ENCODE data around the gene OR6T1.

The OR6T1 gene

GRCh38 chr11:123943738-123944137 is at the start of gene OR6T1:
TSS of gene OR6T1 (minus strand) at chr11:123943838. CDS start at chr11:123943838, 0 bp downstream.
- Histone ChIP-seq H3K9ac (ENCODE audit: low read depth, low read length) (no peak within 1 kb of the TSS), H3K4me1 (ENCODE audit: insufficient read depth, low read length) (no peaks in the 10 kb centered on the region), H3K36me3 (ENCODE audit: insufficient read depth, low read length) (no peaks in the 10 kb centered on the region), H3K9me3 (ENCODE audit: control insufficient read depth, insufficient read depth, low read length) (no peaks in the 10 kb centered on the region)

GRCh38 chr11:123979311-123979710 is 35.7 kb upstream of the OR6T1 start:
- H3K9ac ChIP-seq (ENCODE audit: low read depth, low read length), result no peak overlapping the region
- H3K9me3 ChIP-seq (ENCODE audit: control insufficient read depth, insufficient read depth, low read length), result no peaks in the 10 kb centered on the region
- H3K36me3 ChIP-seq (ENCODE audit: insufficient read depth, low read length), result no peaks in the 10 kb centered on the region
- no peaks in the 10 kb centered on the region for H3K4me1 ChIP-seq (ENCODE audit: insufficient read depth, low read length)

- Histone ChIP-seq H3K9ac (ENCODE audit: low read depth, low read length) (no peak within 1 kb of the TSS), H3K4me1 (ENCODE audit: insufficient read depth, low read length) (no peaks in the 10 kb centered on the region), H3K36me3 (ENCODE audit: insufficient read depth, low read length) (no peaks in the 10 kb centered on the region), H3K9me3 (ENCODE audit: control insufficient read depth, insufficient read depth, low read length) (no peaks in the 10 kb centered on the region)
Observed at GRCh38 chr11:123977731-123978347, 34.2 kb upstream of the OR6T1 start, which contains the start of gene OR10S1. TSS of gene OR10S1 (minus strand) at chr11:123977781. CDS start at chr11:123977664, 117 bp downstream.

DNA sequence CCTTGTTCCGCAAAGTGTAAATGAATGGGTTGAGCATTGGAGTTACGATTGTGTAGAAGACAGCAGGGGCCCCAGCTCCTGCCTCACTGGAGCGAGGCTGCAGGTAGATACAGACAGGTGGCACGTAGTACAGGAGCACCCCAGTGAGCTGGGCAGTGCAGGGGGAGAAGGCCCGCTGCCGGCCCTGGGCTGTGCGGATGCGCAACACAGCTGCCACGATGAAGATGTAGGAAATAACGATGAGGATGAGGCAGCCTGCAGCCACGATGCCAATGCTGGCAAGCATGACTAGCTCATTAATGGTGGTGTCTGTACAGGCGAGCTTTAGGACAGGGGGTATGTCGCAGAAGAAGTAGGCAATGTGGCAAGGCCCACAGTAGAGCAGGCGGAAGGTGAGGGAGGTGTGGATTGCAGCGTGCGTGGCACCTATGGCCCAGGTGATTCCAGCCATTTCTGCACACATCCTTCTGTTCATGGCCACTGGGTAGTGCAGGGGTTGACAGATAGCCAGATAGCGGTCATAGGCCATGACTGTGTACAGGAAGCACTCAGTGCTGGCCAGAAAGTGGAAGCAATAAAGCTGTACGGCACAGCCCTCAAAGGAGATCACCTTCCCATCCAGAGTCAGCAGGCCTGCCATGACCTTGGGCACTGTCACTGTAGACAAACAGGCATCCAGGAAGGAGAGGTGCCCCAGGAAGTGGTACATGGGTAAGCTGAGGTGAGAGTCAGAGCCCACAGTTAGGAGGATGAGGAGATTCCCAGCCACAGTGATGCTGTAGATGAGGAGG is 33.3 kb upstream of the OR6T1 start:
- Histone ChIP-seq H3K36me3 (ENCODE audit: insufficient read depth, low read length) (no peaks in the 10 kb centered on the region), H3K9me3 (ENCODE audit: control insufficient read depth, insufficient read depth, low read length) (no peaks in the 10 kb centered on the region)

GRCh38 chr11:123973816-123974215 is 30.2 kb upstream of the OR6T1 start:
- Histone ChIP-seq H3K4me1 (ENCODE audit: insufficient read depth, low read length) (no peaks in the 10 kb centered on the region), H3K9me3 (ENCODE audit: control insufficient read depth, insufficient read depth, low read length) (no peaks in the 10 kb centered on the region), H3K36me3 (ENCODE audit: insufficient read depth, low read length) (no peaks in the 10 kb centered on the region), H3K9ac (ENCODE audit: low read depth, low read length) (no peak overlapping the region)

More for the DNA sequence above, 33.3 kb upstream of the OR6T1 start:
- Histone ChIP-seq H3K9ac (ENCODE audit: low read depth, low read length) (no peak overlapping the region), H3K4me1 (ENCODE audit: insufficient read depth, low read length) (no peaks in the 10 kb centered on the region)

GRCh38 chr11:123956752-123957151 is 13.1 kb upstream of the OR6T1 start:
- H3K9ac ChIP-seq (ENCODE audit: low read depth, low read length), result no peak overlapping the region
- no peaks in the 10 kb centered on the region for H3K36me3 ChIP-seq (ENCODE audit: insufficient read depth, low read length)
- H3K4me1 ChIP-seq (ENCODE audit: insufficient read depth, low read length), result no peaks in the 10 kb centered on the region
- no peaks in the 10 kb centered on the region for H3K9me3 ChIP-seq (ENCODE audit: control insufficient read depth, insufficient read depth, low read length)

DNA sequence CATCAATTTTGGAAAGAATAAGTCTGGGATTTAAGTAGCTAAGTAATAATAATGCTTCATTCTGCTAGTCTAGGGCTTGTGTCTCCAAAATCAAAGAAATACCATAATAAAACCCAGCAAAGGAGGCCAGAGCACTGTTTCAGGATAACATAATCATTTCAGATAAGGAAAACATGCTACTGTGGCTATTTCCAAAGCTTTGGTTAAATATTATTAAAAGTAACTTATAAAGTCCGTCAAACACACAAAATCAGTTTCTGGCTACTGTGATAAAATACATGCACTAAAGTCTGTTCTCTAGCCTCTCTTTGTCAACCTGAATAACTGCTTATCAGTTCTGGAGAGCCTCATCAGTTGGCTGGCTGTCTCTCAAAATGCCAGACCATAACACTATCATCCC is 1.5 kb upstream of the OR6T1 start:
- H3K36me3 ChIP-seq (ENCODE audit: insufficient read depth, low read length), result no peaks in the 10 kb centered on the region
- H3K9ac ChIP-seq (ENCODE audit: low read depth, low read length), result no peak overlapping the region
- no peaks in the 10 kb centered on the region for H3K9me3 ChIP-seq (ENCODE audit: control insufficient read depth, insufficient read depth, low read length)
- H3K4me1 ChIP-seq (ENCODE audit: insufficient read depth, low read length), result no peaks in the 10 kb centered on the region

DNA sequence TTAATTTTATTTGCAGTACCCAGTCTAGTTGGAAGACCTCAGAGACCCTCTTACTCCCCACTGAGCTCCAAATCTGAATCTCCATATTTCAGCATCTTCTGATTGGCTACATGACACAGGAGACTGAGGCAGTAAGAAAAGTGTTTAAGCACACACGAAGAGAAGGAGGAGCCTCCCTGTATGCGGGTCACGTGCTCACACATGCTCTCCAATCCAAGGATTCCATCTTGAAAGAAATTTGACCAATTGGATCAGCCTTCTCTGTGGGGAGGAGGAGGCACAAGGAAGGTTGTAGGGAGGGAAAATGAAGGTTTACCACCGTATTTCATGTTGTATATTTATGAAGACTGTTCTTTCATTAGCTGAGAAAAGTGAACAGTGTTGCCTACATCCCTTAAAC is 1.2 kb downstream of the OR6T1 start:
- Histone ChIP-seq H3K9ac (ENCODE audit: low read depth, low read length) (no peak overlapping the region), H3K4me1 (ENCODE audit: insufficient read depth, low read length) (no peaks in the 10 kb centered on the region), H3K9me3 (ENCODE audit: control insufficient read depth, insufficient read depth, low read length) (no peaks in the 10 kb centered on the region), H3K36me3 (ENCODE audit: insufficient read depth, low read length) (no peaks in the 10 kb centered on the region)

DNA sequence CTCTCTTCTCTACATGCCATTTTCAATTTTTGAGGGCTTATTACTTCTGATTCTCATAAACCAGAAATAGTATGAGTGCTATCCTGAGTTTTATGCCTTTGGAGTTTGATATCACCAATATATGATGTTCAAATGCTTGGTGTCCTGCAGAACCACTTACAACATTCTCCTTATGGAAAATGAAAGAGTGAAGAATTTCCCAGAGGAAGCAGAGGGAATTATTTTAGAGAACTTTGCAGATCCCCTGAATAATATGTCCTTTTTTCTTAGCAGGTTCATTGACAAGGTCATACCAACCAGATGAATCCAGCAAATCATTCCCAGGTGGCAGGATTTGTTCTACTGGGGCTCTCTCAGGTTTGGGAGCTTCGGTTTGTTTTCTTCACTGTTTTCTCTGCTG is 4.3 kb downstream of the OR6T1 start, which contains the start of gene OR4D5:
TSS of gene OR4D5 (plus strand) at position 301 of the 400 bp plus-strand sequence. CDS start at position 301, 0 bp downstream.
- H3K9me3 ChIP-seq (ENCODE audit: control insufficient read depth, insufficient read depth, low read length), result no peaks in the 10 kb centered on the region
- H3K4me1 ChIP-seq (ENCODE audit: insufficient read depth, low read length), result no peaks in the 10 kb centered on the region
- H3K9ac ChIP-seq (ENCODE audit: low read depth, low read length), result no peak within 1 kb of the TSS
- no peaks in the 10 kb centered on the region for H3K36me3 ChIP-seq (ENCODE audit: insufficient read depth, low read length)

- Histone ChIP-seq H3K36me3 (ENCODE audit: insufficient read depth, low read length) (no peaks in the 10 kb centered on the region), H3K4me1 (ENCODE audit: insufficient read depth, low read length) (no peaks in the 10 kb centered on the region), H3K9me3 (ENCODE audit: control insufficient read depth, insufficient read depth, low read length) (no peaks in the 10 kb centered on the region), H3K9ac (ENCODE audit: low read depth, low read length) (no peak overlapping the region)
Observed at GRCh38 chr11:123924027-123924426, 19.6 kb downstream of the OR6T1 start.

GRCh38 chr11:123920943-123921342 is 22.7 kb downstream of the OR6T1 start:
- H3K36me3 ChIP-seq (ENCODE audit: insufficient read depth, low read length), result no peaks in the 10 kb centered on the region
- H3K9me3 ChIP-seq (ENCODE audit: control insufficient read depth, insufficient read depth, low read length), result no peaks in the 10 kb centered on the region
- no peaks in the 10 kb centered on the region for H3K4me1 ChIP-seq (ENCODE audit: insufficient read depth, low read length)
- no peak overlapping the region for H3K9ac ChIP-seq (ENCODE audit: low read depth, low read length)

DNA sequence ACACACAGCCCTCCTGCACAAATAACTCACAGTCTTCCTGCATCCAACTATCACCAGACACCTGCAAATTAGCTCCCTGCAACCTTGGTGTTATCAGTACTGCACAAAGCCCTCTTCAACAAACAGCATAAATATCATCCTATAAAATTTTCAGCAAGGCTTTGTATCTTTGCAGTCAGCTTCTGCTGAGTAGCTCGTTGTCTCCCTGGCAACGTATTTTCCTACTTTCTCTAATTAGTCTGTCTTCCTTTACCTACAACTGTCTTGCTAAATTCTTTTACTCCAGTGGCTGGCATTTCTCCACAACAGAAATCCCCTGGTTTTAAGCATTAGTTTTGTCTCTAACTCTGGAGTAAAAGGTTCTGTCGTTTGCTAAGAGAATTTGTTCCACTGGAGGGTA is 37.8 kb downstream of the OR6T1 start:
- H3K9me3 ChIP-seq (ENCODE audit: control insufficient read depth, insufficient read depth, low read length), result no peaks in the 10 kb centered on the region
- H3K9ac ChIP-seq (ENCODE audit: low read depth, low read length), result no peak overlapping the region
- peaks cover 3% of the 10 kb centered on the region; the same call in 1 of the 2 replicates for H3K4me1 ChIP-seq (ENCODE audit: insufficient read depth, low read length)
- H3K36me3 ChIP-seq (ENCODE audit: insufficient read depth, low read length), result no peaks in the 10 kb centered on the region

DNA sequence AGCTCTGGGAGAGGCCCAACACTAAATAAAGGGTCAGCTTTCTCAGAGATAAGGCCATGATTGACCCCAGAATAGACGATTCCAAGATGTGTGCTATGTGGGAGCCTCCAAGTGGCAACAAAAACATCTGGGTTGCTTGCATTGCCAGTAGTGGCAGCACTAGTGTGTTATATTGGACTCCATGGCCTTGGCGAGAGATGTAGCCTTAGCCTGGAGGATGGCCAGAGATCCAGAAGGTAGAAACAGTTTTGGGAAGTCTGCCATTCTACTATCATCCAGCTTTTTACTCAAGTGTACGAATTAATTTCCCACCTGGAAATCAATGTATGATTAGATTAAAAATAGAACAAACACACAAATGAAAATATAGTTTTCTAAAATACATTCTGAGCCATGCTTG is 38.7 kb downstream of the OR6T1 start:
- Histone ChIP-seq H3K4me1 (ENCODE audit: insufficient read depth, low read length) (peaks cover 3% of the 10 kb centered on the region; the same call in 1 of the 2 replicates), H3K9me3 (ENCODE audit: control insufficient read depth, insufficient read depth, low read length) (no peaks in the 10 kb centered on the region), H3K36me3 (ENCODE audit: insufficient read depth, low read length) (no peaks in the 10 kb centered on the region), H3K9ac (ENCODE audit: low read depth, low read length) (no peak overlapping the region)

DNA sequence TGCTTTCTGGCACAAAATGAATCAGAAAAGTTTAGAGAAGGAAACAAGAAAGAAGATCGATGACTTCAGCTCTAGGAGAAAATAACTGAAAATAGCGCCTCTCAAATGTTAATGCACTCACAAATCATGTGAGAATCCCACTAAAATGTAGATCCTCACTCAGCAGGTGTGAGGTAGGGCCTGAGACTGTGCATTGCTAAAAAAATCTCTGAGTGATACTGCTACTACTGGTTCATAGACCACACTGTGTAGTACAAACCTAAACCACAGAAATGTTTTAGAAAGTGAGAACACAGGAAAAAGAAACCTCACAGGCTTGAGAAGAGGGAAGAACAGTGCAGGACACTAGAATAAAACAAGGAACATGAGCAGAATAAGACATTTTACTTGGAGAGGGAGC is 39.7 kb downstream of the OR6T1 start:
- Histone ChIP-seq H3K4me1 (ENCODE audit: insufficient read depth, low read length) (peaks cover 3% of the 10 kb centered on the region; the same call in 1 of the 2 replicates), H3K9me3 (ENCODE audit: control insufficient read depth, insufficient read depth, low read length) (no peaks in the 10 kb centered on the region), H3K36me3 (ENCODE audit: insufficient read depth, low read length) (no peaks in the 10 kb centered on the region), H3K9ac (ENCODE audit: low read depth, low read length) (no peak overlapping the region)

GRCh38 chr11:123901867-123902266 is 41.8 kb downstream of the OR6T1 start, which contains the start of gene OR8D4:
TSS of gene OR8D4 (plus strand) at chr11:123902167. CDS start at chr11:123906432, 4,265 bp downstream.
- no peaks in the 10 kb centered on the region for H3K9me3 ChIP-seq (ENCODE audit: control insufficient read depth, insufficient read depth, low read length)
- no peak within 1 kb of the TSS for H3K9ac ChIP-seq (ENCODE audit: low read depth, low read length)
- H3K36me3 ChIP-seq (ENCODE audit: insufficient read depth, low read length), result no peaks in the 10 kb centered on the region
- peaks cover 3% of the 10 kb centered on the region; the same call in 1 of the 2 replicates for H3K4me1 ChIP-seq (ENCODE audit: insufficient read depth, low read length)
